Chondrocyte (in vitro differentiated cells): ENCODE measurements around the gene TENM3. TPM values are rescaled to one million over a fixed set of nuclear protein-coding genes. Genes with fewer than 3 reads are reported as not detected.

ENCODE experiments used
- DNase-seq: peaks from one replicate; pipeline ENCODE4 v3.0.0; 2021; ENCODE audit warnings: mixed read lengths, low spot score
- H3K27ac Mint-ChIP-seq: one replicate; pipeline ENCODE4 v1.8.0; 2021; ENCODE audit warnings: mild to moderate bottlenecking, moderate library complexity, mixed read lengths; ENCODE audit not compliant: unreplicated experiment
- H3K27me3 Mint-ChIP-seq: 2 replicates; pipeline ENCODE4 v1.8.0; 2021; ENCODE audit warnings: low read depth, mixed read lengths
- H3K36me3 Mint-ChIP-seq: 2 replicates; pipeline ENCODE4 v1.8.0; 2021; ENCODE audit warnings: low read depth, mixed read lengths
- H3K4me1 Mint-ChIP-seq: 2 replicates; pipeline ENCODE4 v1.8.0; 2021; ENCODE audit warnings: low read depth, mild to moderate bottlenecking, mixed read lengths
- H3K4me3 Mint-ChIP-seq: one replicate; pipeline ENCODE4 v1.8.0; 2021; ENCODE audit warnings: mild to moderate bottlenecking, moderate library complexity, mixed read lengths; ENCODE audit not compliant: unreplicated experiment
- H3K9me3 Mint-ChIP-seq: 2 replicates; pipeline ENCODE4 v1.8.0; 2021; ENCODE audit warnings: low read depth, mixed read lengths
- total RNA-seq: library from RNA; stranded (reverse); gene quantifications from 3 replicates; pipeline ENCODE4 v1.2.1, GENCODE V29; 2021
- TF ChIP-seq, protein P1 (sequence below): fragments of 200-600 bp; sonication (generic); IDR thresholded peaks from 2 replicates; pipeline ENCODE4 v1.5.0; 2021; ENCODE audit warnings: antibody characterized with exemption, mild to moderate bottlenecking, moderate library complexity

TENM3 gene
- total RNA-seq, 1 donor from 2014 or later = 87.6 TPM

DNA sequence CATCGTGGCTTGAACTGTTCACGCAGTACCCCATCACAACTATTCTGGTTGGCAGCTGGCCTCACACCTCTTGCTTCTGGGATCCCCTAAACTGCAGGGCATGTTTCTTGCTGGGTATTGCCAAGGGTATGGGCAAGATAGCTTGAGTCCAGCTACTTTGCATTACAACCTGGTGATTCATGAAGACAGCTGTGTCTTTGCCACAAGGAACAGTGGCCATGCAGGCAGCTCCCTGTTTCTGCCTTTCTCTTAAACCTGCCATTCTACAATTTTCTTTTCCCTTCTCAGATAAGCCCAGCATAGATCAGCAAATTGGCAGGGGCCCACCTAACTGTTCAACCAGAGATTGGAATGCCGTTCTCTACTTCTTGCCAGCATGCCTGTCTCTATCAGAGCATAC is 42.8 kb downstream of the TENM3 start:
- Mint-ChIP-seq H3K4me3 (no peak overlapping the region), H3K36me3 (no peaks in the 10 kb centered on the region)

DNA sequence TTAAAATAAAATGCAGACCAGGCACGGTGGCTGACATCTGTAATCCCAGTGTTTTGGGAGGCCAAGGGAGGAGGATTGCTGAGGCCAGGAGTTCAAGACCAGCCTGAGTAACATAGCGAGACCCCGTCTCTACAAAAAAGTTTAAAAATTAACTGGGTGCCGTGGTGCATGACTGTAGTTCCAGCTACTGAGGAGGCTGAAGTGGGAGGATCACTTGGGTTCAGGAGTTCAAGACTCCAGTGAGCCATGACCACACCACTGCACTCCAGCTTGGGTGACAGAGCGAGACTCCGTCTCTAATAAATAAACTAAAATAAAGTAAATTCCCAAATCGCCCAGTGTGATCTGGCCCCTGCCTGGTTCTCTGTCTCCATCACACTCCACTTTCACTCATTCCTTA is 43.7 kb downstream of the TENM3 start:
- H3K36me3 Mint-ChIP-seq = no peaks in the 10 kb centered on the region
- no peaks in the 10 kb centered on the region for H3K27me3 Mint-ChIP-seq
- no peaks in the 10 kb centered on the region for H3K9me3 Mint-ChIP-seq
- no peak for DNase-seq
- TF ChIP-seq, protein P1, sequence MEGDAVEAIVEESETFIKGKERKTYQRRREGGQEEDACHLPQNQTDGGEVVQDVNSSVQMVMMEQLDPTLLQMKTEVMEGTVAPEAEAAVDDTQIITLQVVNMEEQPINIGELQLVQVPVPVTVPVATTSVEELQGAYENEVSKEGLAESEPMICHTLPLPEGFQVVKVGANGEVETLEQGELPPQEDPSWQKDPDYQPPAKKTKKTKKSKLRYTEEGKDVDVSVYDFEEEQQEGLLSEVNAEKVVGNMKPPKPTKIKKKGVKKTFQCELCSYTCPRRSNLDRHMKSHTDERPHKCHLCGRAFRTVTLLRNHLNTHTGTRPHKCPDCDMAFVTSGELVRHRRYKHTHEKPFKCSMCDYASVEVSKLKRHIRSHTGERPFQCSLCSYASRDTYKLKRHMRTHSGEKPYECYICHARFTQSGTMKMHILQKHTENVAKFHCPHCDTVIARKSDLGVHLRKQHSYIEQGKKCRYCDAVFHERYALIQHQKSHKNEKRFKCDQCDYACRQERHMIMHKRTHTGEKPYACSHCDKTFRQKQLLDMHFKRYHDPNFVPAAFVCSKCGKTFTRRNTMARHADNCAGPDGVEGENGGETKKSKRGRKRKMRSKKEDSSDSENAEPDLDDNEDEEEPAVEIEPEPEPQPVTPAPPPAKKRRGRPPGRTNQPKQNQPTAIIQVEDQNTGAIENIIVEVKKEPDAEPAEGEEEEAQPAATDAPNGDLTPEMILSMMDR = no peak
- no peak overlapping the region for H3K4me3 Mint-ChIP-seq
- H3K27ac Mint-ChIP-seq = no peak overlapping the region
- peaks cover 7% of the 10 kb centered on the region for H3K4me1 Mint-ChIP-seq

More for the DNA sequence above, 42.8 kb downstream of the TENM3 start:
- Mint-ChIP-seq H3K9me3 (no peaks in the 10 kb centered on the region), H3K4me1 (peaks cover 7% of the 10 kb centered on the region), H3K27ac (peak overlapping the region; percentile 77), H3K27me3 (no peaks in the 10 kb centered on the region)
- TF ChIP-seq, protein P1 = no peak
- DNase-seq = no peak

DNA sequence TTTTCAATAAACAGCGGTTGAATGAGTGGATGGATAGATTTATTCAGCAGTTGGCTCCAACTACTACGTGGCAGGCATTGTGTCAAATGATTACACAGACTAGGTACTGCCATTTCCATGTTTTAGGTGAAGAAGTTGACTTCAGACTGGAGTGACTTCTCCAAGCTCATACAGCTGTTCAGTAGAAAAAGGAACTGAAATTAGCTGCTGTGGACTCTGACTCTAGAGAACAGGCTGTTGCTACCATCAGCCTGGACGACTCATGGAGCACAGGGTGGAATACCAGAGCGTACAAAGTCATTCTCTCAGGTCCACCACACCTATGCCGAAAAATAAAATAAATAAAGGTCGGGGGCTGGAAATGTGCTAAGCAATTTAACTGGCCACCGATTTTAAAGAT is 45.3 kb downstream of the TENM3 start:
- Mint-ChIP-seq H3K36me3 (no peaks in the 10 kb centered on the region), H3K9me3 (no peaks in the 10 kb centered on the region), H3K27ac (no peak overlapping the region), H3K27me3 (no peaks in the 10 kb centered on the region), H3K4me3 (no peak overlapping the region), H3K4me1 (peaks cover 7% of the 10 kb centered on the region)
- TF ChIP-seq, protein P1 = no peak
- DNase-seq = no peak

DNA sequence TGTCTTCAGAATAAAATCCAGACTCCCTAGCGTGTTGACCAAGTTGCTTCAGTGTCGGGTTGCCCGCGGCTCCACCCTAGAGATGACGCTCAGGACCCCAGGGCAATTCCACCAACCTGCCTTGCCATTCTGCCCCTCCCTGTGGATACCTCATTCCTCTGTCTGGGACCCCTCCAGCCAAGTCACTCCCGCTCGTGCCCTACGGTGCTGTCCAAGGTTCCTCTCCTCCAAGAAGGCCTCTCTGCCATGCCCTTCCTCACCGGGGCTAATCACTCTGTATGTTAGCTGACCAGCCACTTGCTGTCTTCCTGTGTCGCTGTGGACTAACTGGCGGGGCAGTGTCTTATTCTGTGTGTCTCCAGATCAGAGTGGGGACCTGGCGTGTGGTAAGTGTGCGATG is 46.6 kb downstream of the TENM3 start:
- H3K27me3 Mint-ChIP-seq = no peaks in the 10 kb centered on the region
- H3K4me1 Mint-ChIP-seq = peaks cover 12% of the 10 kb centered on the region
- H3K9me3 Mint-ChIP-seq = no peaks in the 10 kb centered on the region
- no peak for DNase-seq
- no peak overlapping the region for H3K4me3 Mint-ChIP-seq
- TF ChIP-seq, protein P1 = no peak
- no peak overlapping the region for H3K27ac Mint-ChIP-seq
- H3K36me3 Mint-ChIP-seq = no peaks in the 10 kb centered on the region

DNA sequence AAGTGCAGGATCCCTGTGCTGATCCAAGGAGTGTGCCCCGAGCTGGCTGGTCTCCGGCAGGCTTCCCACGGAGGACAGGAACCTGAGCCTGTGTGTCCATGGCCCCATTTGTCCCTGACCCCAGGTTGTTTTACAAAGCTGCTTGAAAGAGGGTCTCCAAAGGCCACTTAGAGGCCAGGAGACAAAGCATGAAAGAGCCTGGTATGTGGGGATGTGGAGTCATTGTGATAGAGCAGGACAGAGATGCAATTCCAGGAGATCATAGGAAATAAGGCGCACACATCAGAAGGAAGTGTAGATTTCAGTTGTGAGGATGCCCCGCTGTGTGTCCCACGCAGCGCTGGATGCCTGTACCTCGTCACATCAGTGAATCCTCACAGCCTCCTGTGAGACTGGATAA is 48.0 kb downstream of the TENM3 start:
- no peaks in the 10 kb centered on the region for H3K36me3 Mint-ChIP-seq
- H3K27me3 Mint-ChIP-seq = no peaks in the 10 kb centered on the region
- DNase-seq = no peak
- H3K9me3 Mint-ChIP-seq = no peaks in the 10 kb centered on the region
- TF ChIP-seq, protein P1 = no peak
- H3K4me3 Mint-ChIP-seq = no peak overlapping the region
- peaks cover 9% of the 10 kb centered on the region for H3K4me1 Mint-ChIP-seq
- H3K27ac Mint-ChIP-seq = no peak overlapping the region
